Activated CD4-positive, alpha-beta T cell treated with anti-CD3 and anti-CD28 coated beads for 48 hours (primary cell): ENCODE data around the gene RGS6.

Experiments used
- DNase-seq: peaks from one replicate; pipeline ENCODE4 v3.0.0-alpha.2; 2020

RGS6 gene

GRCh38 chr14:72094844-72095582, 162.8 kb downstream of the RGS6 start:
- DNase-seq = no peak

DNA sequence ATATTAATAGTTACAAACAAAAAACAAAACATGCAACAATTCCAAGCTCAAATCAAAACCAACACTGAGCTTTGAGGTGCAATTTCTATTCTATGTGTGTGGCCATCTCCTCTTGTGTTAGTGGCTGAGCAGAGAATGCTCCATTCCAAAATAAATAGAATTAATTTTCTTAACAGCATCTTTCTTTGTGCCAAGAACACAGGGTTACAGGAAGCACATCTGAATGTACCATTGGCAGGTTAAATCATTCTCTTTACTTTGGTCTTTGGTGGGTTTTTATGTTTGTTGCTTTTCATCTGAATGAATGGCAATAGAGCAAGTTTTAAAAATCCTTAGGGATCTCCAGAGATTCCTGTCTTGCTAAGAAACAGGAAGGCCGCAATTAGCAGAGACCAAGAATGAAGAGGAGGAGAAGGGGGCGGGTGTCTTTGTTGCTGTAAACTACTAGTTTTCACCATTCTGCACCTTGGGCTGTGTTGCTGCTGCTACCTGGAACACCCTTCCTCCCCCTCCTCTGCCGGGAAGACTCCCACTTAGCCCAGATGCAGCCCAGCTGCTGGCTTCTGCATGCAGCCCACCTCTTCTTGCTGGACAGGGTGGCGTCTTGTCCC, 165.0 kb downstream of the RGS6 start:
- no peak for DNase-seq

DNA sequence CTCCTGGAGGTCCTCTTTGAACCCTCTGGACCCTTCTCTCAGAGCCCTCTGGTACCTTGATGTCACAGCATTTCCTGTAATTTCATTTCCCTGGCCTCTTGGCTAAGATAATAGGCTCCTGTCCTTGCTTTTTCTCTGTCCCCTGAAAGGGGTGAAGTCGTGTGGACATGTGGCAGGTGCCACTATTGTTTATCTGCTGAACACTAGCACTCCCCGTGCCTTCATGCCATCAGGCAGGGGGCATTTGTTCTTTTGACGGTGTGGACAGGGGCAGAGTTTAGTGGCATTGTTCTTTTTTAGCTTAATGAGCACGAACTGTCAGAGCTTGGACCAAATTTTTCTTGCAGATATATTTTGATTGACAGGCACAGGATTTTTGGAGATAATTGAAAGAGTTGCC, 166.0 kb downstream of the RGS6 start:
- DNase-seq = no peak

DNA sequence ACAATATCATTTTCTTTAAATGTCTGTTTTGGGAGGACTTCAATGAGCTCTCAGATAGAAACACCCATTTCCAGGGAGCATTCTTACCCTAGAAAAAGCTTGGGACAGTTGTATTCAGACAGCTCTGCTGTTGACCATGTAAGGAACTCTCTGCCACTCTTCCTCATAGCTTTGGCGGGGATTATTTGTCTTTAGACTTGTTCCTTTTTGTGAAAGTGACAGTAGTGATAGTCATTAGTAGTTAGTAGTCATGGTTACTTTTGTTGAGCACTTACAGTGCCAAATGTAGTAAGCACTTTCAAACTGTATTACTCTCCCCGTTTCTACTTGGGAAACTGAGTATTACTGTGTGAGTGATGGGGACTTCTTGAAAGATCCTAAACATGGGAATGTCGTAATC, 167.3 kb downstream of the RGS6 start:
- no peak for DNase-seq

DNA sequence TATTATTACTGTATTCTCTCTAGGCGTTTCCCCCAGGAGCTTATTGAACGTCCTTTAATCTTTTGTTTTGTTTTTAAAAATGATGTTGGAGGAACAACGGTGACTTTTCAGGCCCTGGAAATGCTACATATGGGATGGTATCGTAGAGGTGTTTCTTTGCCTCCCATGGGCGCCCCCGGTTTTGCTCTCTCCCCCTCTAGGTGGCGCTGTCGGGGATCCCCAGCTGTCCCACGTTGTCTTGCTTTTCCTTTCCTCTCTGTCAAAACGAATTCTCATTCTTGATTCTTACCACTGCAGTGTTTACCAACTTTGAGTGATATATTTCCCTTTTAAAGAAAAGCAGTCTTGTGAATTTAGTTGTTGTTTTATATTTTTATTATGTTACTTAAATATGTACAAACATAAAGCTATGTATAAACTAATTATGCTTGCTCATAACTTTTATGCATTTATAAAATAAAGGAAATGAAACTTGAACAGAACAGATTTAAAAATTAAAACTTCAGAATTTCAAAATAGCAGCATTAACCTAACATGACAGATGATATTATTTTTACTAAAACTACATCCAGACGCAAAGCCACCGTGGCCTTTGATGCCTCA, 171.9 kb downstream of the RGS6 start:
- peak; percentile 67 for DNase-seq

DNA sequence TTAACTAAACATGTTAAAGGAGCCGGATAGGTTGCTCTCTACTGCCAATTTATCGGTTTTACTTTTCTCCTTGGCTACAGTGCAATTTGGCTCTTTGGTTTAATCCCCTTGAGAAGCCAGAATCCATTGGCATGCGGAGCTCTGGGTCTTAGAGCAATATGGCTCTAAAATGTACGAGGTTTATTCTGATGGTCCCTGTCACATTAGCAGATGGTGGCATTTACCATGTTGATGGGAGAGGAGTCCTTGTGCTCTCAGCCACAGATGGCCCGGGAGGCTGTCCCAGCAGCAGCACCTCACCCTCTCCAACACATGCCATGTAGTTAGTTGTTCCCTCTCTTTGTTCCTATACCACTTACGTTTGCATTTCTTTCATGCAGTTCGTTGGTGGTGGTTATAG, 179.7 kb downstream of the RGS6 start:
- no peak for DNase-seq

DNA sequence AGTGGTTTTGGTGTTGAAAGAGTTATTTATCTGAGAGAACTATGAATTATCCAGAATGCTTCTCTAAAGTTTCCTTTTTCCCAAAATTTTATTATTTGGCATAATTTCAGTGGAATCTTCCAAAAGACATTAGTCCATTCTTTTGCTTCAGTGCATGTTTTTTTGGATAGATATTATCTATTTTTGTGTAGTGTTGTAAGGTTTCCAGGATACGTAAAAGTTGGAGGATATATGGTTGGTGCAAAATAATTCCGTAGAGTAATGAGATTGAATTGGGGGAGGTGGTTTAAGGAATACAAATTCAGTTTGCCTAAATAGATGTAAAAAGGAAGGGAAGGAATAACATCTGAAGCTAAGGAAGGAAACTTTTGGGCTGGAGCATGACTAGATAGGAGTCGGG, 186.6 kb downstream of the RGS6 start:
- no peak for DNase-seq

DNA sequence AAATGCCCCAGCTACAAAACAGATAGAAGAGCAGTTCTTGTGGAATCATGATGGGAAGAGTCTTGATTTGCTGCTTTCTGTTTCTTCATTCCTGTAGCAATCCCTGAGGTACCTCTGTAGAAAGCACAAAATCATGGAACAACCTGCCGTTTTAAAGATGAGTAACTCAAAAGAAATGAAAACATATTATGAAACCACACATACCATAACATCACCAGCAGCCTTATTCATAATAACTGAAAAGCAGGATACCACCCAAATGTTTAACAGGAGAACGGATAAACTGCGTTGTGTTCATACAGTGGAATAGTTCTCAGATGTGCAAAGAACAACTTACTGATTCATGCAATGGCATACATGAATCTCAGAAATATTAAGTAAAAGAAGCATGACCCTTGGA, 188.1 kb downstream of the RGS6 start:
- no peak for DNase-seq

DNA sequence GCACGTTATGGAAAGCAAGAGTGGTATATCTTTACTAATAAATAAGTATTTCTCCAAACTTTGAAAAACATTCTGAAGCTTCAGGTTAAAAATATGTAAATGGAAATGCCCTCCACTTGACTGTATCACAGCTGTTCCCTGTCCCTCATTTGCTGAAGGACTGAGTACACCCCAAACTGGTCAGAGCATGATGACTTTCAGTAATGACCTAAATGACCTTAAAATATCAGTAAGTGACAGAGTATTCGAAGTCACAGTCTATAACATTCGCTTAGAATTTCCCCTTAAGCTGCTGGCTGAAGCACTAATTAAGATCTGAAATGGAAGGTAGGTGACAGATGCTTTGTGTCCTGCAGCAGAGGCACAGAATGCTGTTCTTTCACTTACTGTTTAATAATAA, 191.5 kb downstream of the RGS6 start:
- DNase-seq = no peak

DNA sequence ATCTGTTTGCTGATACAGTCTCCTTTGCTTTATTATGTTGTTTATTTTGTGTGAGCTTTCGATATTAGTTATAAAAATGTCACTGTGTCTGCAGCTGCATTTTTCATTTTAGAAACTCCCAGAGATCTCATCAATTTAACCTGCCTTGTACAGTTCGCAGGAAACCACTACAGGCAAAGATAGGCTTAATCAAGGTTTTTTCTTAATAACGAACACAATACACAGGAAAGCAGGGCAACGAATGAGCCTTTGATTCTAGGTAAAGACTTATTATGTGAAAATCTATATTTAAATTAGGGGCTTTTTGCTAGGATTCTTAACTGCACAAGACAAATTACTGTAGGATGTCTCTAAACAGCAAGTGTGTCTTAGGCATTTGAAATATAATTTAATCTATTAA, 191.9 kb downstream of the RGS6 start:
- no peak for DNase-seq

GRCh38 chr14:72126091-72126490, 193.9 kb downstream of the RGS6 start:
- no peak for DNase-seq

GRCh38 chr14:72126561-72126960, 194.3 kb downstream of the RGS6 start:
- no peak for DNase-seq

GRCh38 chr14:72128629-72129028, 196.4 kb downstream of the RGS6 start:
- DNase-seq = no peak

DNA sequence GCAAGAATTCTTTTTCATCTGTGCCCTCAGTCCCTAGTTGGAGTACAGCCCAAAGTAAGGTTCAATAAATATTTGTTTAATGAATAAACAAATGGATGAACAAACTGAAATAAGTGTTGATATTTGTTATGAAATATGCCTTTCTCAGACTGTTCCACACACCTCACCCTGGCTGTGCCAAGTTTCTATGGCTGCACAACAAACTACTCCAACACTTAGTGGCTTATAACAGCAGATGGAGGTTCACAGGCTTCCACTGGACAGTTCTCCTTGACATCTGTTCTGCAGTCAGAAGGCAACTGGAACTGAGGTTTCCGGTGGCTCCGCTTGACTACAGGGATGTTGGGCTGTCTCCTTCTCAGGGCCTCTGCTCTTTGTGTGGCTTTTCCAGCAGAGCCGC, 197.1 kb downstream of the RGS6 start:
- DNase-seq = no peak

GRCh38 chr14:72141084-72141483, 208.9 kb downstream of the RGS6 start:
- no peak for DNase-seq

DNA sequence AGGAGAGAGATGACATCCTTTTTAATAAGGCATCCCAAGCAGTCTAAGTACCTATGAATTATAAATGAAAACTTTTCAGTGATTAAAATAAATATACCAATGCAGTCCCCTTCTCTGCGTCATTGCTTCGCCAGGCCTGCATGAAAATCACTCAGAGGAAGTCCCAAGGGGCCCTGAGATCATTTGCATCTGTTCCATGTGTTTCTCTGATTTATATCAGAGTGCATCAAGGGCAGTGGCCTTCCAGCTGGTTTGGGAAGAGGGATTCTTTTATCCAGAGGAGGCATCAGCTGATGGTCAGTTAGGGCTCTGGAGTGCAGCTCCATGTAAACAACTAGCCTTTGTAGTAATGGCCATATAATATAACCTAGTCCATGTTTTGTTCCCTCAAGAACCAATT, 210.1 kb downstream of the RGS6 start:
- DNase-seq = no peak

GRCh38 chr14:72146241-72146640, 214.0 kb downstream of the RGS6 start:
- DNase-seq = no peak

DNA sequence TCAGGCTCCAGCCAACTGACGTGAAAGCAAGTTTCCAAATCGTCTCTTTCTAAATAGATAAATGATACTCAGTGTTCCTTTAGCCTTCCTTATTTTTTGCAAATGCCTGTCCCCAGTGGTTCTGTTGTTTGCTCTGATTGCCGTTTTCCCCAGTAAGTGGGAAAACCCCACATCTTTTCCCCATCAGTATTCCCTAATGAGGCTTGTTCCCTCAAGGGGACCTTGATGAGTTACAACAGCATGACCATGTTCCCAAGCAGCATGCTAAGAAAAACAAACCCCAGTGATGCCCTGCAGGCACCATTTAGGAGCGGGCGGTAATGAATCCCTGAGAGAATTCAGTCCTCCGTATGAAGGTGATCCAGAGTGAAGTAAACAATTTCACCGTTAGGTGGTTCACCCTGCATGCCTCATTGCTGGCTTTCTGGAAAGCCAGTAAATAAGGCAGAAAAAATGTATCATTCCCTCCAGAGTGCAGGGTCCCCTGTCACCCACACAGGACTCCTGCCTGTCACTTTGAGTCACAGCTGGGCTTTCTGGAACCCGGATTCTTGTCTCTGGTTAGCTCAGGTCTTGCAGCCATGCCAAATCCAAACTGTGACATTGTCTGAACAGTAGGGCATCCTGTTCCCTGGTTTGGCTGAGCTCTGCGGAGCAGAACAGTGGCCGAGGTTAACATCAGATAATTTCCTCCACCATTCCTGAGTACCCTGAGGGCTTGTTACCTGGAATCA, 222.6 kb downstream of the RGS6 start:
- peak; percentile 5 for DNase-seq

GRCh38 chr14:72155379-72155993, 223.3 kb downstream of the RGS6 start:
- DNase-seq = no peak

DNA sequence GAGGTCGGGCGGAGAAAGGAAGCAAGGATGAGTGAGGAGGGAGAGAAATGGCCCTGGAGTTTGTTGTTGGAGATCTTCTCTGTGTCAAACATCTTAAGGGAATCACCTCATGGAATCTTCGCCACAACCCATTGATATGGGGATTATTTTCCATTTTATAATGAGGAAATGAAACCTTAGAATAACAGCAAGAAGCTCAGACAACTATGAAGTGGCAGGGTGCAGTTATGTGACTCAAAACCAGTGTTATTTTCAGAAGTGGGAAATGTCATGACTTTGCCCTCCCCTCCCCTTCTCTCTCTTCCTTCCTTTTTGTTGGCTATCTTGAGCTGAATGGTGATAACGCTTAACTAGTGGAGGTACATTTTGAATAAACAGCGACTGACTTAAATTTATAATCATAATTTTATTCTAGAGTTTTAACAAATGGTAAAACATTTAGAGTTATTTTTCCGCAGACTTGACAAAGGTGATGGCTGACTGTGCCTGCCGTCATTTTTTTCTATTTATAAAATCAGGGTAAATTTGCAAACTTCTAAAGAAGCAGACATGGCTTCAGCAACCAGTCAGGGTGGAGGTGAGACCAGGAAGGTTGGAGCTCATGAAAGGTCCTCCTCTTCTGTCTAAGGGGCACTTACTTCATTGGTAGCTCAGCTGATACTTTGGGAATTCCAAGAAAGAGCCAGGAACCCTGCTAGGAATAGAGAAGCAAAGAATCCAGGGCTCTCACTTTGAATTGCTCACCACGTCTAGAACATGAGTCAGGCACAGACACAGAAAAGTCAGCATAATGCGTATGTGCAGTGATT, 232.4 kb downstream of the RGS6 start:
- DNase-seq = no peak

DNA sequence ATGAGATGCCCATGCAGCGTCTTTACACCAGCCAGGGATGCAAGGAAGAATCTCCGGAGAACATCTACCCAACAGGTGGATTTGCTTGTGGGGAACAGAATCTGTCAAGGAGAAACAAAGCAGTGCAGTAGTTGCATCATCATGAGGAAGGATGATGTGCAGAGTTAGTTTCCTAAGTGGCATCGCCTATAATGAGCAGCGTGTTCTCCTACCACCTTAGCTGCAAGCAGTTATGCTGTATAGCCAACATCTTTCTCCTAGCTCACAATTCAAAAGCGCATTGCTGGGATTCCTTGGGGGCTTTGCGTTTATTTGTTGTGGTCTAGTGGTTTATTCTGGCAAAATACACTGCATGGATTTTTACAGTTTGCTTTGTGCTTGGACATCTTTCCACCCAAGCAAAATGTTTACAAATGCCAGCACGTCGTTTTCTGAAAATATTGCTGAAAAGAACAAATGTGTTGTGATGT, 233.0 kb downstream of the RGS6 start:
- DNase-seq = no peak

DNA sequence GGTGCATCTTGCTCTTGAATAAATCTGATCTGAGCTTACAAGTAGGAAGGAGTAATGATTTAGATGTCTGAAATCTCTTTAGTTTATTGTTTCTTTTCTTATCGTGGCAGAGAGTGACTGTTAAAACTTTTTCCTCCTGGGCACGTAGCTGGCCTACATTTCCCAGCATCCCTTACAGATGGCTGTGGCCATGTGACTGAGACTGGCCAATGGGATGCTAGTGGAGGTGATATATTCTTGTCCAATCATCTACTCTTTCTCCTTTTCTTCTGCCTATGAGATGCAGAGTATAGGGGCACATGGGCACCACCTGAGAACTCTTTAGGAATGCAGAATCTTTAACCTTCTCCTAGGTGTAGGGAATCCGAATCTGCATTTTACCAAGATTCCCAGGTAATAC, 237.3 kb downstream of the RGS6 start:
- DNase-seq = peak; percentile 7
